Measurements from ENCODE around the gene RRM2.

RRM2 gene

GRCh38 chr2:10122500-10123280 lies at the start of gene RRM2:
RRM2 (plus strand) TSS chr2:10122739; CDS start chr2:10122799, 60 bp downstream.
- peak; percentile 97 for DNase-seq

GRCh38 chr2:10073706-10074105 lies 48.8 kb upstream of the RRM2 start:
- DNase-seq = no peak

- no peak for DNase-seq
Measured at GRCh38 chr2:10075101-10075500, 47.4 kb upstream of the RRM2 start.

GRCh38 chr2:10075571-10076209 lies 46.8 kb upstream of the RRM2 start:
- no peak for DNase-seq

GRCh38 chr2:10076511-10076910 lies 46.0 kb upstream of the RRM2 start:
- DNase-seq = no peak

- no peak for DNase-seq
Measured at GRCh38 chr2:10076988-10077527, 45.5 kb upstream of the RRM2 start.

GRCh38 chr2:10078001-10078400 lies 44.5 kb upstream of the RRM2 start:
- no peak for DNase-seq

- no peak for DNase-seq
Measured at GRCh38 chr2:10078704-10079265, 43.8 kb upstream of the RRM2 start.

- peak; percentile 72 for DNase-seq
Measured at GRCh38 chr2:10079266-10079869, 43.2 kb upstream of the RRM2 start.

GRCh38 chr2:10079870-10080535 lies 42.5 kb upstream of the RRM2 start, which contains the start of gene CYS1:
CYS1 (minus strand) TSS chr2:10080411; CDS start chr2:10080223, 188 bp downstream.
- DNase-seq = peak; percentile 36

GRCh38 chr2:10080536-10081304 lies 41.8 kb upstream of the RRM2 start:
- DNase-seq = no peak

- DNase-seq = peak; percentile 73
Measured at GRCh38 chr2:10083046-10083445, 39.5 kb upstream of the RRM2 start.

- no peak for DNase-seq
Measured at GRCh38 chr2:10083692-10084211, 38.8 kb upstream of the RRM2 start.

- no peak for DNase-seq
Measured at GRCh38 chr2:10084223-10084865, 38.2 kb upstream of the RRM2 start.

- DNase-seq = no peak
Measured at GRCh38 chr2:10085043-10085667, 37.4 kb upstream of the RRM2 start.

GRCh38 chr2:10085668-10086059 lies 36.9 kb upstream of the RRM2 start:
- DNase-seq = no peak

- no peak for DNase-seq
Measured at GRCh38 chr2:10086950-10087349, 35.6 kb upstream of the RRM2 start.

GRCh38 chr2:10087360-10087759 lies 35.2 kb upstream of the RRM2 start:
- no peak for DNase-seq

- no peak for DNase-seq
Measured at GRCh38 chr2:10089565-10090190, 32.9 kb upstream of the RRM2 start.

Measured in femur (tissue), 1 donor.